Coronary artery (tissue), 2 donors: ENCODE measurements around the gene SELENOO.

Experiments
- DNase-seq: peaks from one replicate; pipeline ENCODE4 v3.0.0-alpha.2; 2017; ENCODE audit warnings: low spot score
- H3K27ac ChIP-seq, 2 donors: fragments of 200-600 bp; sonication (generic); one replicate each; pipeline ENCODE4 v1.5.1; 2016 to 2019
- H3K4me3 ChIP-seq: fragments of 200-600 bp; sonication (generic); 2 replicates; pipeline ENCODE4 v1.5.1; 2016; ENCODE audit warnings: mild to moderate bottlenecking, moderate library complexity
- CTCF ChIP-seq: fragments of 200-600 bp; sonication (generic); IDR thresholded peaks from one replicate; pipeline ENCODE4 v1.5.1; 2019; ENCODE audit warnings: antibody characterized with exemption

The SELENOO gene

GRCh38 chr22:50169181-50169759, 31.5 kb upstream of the SELENOO start:
- no peak overlapping the region for H3K27ac ChIP-seq
- DNase-seq, result no peak
- H3K4me3 ChIP-seq, result peak overlapping the region; percentile 80
- TF ChIP-seq CTCF, result no peak

DNA sequence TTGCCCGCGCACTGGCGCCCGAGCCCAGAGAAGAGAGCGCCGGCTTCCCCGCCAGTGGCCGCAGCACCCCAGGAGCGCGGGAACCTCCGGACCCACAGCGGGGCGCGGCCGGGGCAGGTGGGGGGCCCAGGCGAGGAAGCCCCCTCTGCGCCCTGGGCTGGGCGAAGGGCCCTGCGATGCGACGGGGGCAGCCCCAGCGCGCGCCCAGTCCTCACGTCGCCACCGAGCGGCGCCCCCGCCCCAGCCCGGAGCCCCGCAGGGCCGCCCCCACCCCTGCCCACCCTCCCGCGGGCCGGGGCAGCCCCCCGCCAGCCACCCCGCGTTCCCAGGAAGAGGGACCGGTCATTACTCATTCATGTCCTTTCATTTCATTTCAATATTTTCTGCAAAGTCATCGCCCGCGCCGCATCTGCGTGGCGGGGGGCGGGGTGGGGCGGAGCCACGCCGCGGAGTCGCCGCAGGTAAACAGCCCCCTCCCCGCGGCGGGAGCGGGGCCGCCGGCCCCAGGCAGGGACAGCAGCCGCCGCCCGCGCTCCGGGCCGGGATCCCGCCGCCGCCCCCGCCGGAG, 31.0 kb upstream of the SELENOO start:
- no peak for TF ChIP-seq CTCF
- peak overlapping the region; percentile 80 for H3K4me3 ChIP-seq
- DNase-seq, result no peak
- H3K27ac ChIP-seq, result no peak overlapping the region

DNA sequence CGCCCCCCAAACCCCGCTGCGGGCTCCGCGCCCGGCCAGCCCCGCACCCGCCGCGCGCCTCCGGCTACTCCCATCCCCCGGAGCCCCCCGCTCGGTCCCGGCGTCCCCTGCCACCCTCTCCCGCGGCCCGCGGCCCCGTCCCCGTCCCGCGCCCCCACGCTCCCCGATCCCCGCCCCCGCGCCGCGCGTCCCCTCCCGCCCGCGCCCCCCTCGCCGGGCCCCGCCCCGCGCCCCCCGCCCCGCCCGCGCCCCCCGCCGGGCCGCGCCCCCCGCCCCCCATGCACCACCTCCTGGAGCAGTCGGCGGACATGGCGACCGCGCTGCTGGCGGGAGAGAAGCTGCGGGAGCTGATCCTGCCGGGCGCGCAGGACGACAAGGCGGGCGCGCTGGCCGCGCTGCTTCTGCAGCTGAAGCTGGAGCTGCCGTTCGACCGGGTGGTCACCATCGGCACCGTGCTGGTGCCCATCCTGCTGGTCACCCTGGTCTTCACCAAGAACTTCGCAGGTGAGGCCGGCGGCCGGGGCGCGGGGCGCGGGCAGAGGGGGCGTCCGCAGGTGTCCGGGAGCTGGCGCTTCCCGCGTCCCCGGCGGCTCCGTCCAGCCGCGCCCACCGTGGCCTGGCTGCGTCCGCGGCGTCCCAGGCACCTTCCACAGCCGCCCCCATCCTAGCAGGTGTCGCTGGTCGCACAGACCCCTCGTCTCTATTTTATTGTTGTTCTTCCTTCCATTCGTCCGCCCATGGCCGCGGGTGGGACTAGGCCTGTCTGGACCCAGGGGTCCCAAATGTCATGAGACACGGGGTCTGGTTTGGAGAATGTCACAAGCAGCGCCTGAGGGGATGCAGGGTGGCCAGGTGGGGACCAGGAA, 30.1 kb upstream of the SELENOO start, which contains the start of gene PANX2:
Gene PANX2, plus strand, starts transcription at position 279 of the 866 bp plus-strand sequence. Its CDS starts 0 bp downstream, at position 279.
- no peak for TF ChIP-seq CTCF
- no peak for DNase-seq
- H3K27ac ChIP-seq, result no peak within 1 kb of the TSS
- peak within 1 kb of the TSS; percentile 80 for H3K4me3 ChIP-seq

DNA sequence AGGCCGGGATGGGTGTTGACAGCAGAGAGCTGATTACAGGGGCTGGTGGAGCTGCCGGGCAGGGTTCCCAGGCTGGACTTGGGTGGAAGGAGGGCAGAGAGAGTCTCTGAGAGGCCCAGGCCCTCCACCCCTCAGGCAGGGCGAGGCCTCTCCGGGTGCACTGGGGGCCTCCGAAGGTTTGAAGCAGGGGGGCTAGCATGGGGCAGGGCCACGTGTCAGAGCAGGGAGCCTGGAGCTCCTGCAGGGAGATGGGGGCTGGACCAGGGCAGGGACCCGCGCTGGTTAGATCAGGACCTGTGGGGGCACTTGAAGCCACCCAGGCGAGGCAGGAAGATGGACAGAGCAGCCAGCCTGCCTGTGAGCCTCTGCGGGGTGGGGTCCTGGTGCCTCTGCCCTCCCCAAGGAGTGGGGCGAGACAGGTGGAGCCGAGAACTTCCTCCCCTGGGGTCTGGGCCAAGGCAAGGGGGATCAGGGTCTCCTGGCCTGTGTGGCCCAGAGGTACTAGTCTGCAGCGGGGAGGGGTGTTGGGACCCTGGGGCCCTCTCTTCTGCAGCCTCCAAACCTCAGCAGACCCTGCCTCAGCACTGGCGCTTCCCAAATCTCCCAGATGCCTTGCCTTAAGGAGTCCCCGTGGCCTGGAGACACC, 29.4 kb upstream of the SELENOO start:
- TF ChIP-seq CTCF, result no peak
- peak overlapping the region; percentile 80 for H3K4me3 ChIP-seq
- DNase-seq, result no peak
- H3K27ac ChIP-seq, result no peak overlapping the region

DNA sequence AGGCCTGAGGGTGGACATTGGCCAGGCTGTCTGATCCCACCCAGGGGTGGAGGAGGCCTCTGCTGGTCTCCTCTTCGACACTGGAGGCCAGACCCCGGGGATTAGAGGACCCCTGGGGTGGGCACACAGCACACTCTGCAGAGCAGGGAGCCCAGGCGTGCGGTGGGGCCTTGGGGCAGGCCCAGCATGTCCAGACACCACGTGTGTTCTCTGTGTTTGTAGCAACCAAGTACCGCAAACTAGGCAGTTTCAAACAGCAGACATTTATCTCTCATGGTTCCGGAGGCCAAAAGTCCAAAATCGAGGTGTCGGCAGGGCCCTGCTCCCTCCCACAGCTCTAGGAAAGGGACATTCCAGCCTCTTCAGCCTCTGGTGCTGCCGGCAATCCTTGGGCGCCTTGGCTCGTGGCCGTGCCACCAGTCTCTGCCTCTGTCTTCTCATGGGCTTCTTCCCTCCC, 28.8 kb upstream of the SELENOO start:
- no peak overlapping the region for H3K4me3 ChIP-seq
- H3K27ac ChIP-seq, result no peak overlapping the region

More for the DNA sequence above, 28.8 kb upstream of the SELENOO start:
- no peak for TF ChIP-seq CTCF
- no peak for DNase-seq
